MM.1S (cell line): Measurements from ENCODE around the gene FRA10AC1.
A peak's percentile ranks its signal among the peaks of the same experiment; 100 is the strongest.

Experiments used
- DNase-seq: peaks from one replicate; pipeline ENCODE4 v3.0.0-alpha.2; 2015
- H2AFZ ChIP-seq: fragments of 300-600 bp; sonication (generic); 2 replicates; pipeline ENCODE4 v1.6.0; 2016; ENCODE audit warnings: antibody characterized with exemption, low read length
- H3F3A ChIP-seq: fragments of 300-600 bp; sonication (generic); 2 replicates; pipeline ENCODE4 v1.6.1; 2016; ENCODE audit warnings: mild to moderate bottlenecking, antibody characterized with exemption, low read length, moderate library complexity, mixed read lengths; ENCODE audit not compliant: insufficient read depth
- H3K27ac ChIP-seq: fragments of 300-600 bp; sonication (generic); 2 replicates; pipeline ENCODE4 v1.5.1; 2016; ENCODE audit warnings: mild to moderate bottlenecking, low read length
- H3K27me3 ChIP-seq: fragments of 300-600 bp; sonication (generic); replicated peaks from 2 replicates; pipeline ENCODE4 v1.6.0; 2016; ENCODE audit warnings: low read length; ENCODE audit not compliant: insufficient read depth
- H3K36me3 ChIP-seq: fragments of 300-600 bp; sonication (generic); replicated peaks from 2 replicates; pipeline ENCODE4 v1.6.1; 2016; ENCODE audit warnings: mild to moderate bottlenecking, low read length, mixed read lengths; ENCODE audit not compliant: insufficient read depth
- H3K4me1 ChIP-seq: fragments of 300-600 bp; sonication (generic); 2 replicates; pipeline ENCODE4 v1.6.1; 2016; ENCODE audit warnings: low read length, mixed read lengths
- H3K4me2 ChIP-seq: fragments of 300-600 bp; sonication (generic); 2 replicates; pipeline ENCODE4 v1.6.0; 2016; ENCODE audit warnings: low read depth, low read length
- H3K4me3 ChIP-seq: fragments of 300-600 bp; sonication (generic); 2 replicates; pipeline ENCODE4 v1.5.1; 2016; ENCODE audit warnings: low read length, mixed read lengths
- H3K79me2 ChIP-seq: fragments of 300-600 bp; sonication (generic); 2 replicates; pipeline ENCODE4 v1.6.1; 2016; ENCODE audit warnings: mixed run types, low read length, mixed read lengths
- H3K9ac ChIP-seq: fragments of 300-600 bp; sonication (generic); 2 replicates; pipeline ENCODE4 v1.6.1; 2016; ENCODE audit warnings: low read length, mixed read lengths
- H3K9me2 ChIP-seq: fragments of 300-600 bp; sonication (generic); replicated peaks from 2 replicates; pipeline ENCODE4 v1.6.1; 2016; ENCODE audit warnings: mild to moderate bottlenecking, low read length, mixed read lengths; ENCODE audit not compliant: insufficient read depth
- H3K9me3 ChIP-seq: fragments of 300-600 bp; sonication (generic); replicated peaks from 2 replicates; pipeline ENCODE4 v1.6.1; 2016; ENCODE audit warnings: mild to moderate bottlenecking, low read length, mixed read lengths; ENCODE audit not compliant: insufficient read depth
- H4K20me1 ChIP-seq: fragments of 300-600 bp; sonication (generic); 2 replicates; pipeline ENCODE4 v1.6.1; 2016; ENCODE audit warnings: mild to moderate bottlenecking, low read length, moderate library complexity, mixed read lengths; ENCODE audit not compliant: insufficient read depth
- EZH2 ChIP-seq: fragments of 300-600 bp; sonication (generic); optimal IDR thresholded peaks from 2 replicates; pipeline ENCODE3; 2017; ENCODE audit warnings: low read depth, mild to moderate bottlenecking, antibody characterized with exemption, low read length, mixed read lengths
- EZH2phosphoT487 ChIP-seq: fragments of 300-600 bp; sonication (generic); IDR thresholded peaks from 2 replicates; pipeline ENCODE4 v1.6.1; 2018; ENCODE audit warnings: antibody characterized with exemption, low read length
- TF ChIP-seq, protein P1 (sequence below): fragments of 300-600 bp; sonication (generic); IDR thresholded peaks from 2 replicates; pipeline ENCODE4 v1.5.1; 2016; ENCODE audit warnings: antibody characterized with exemption, low read length, mixed read lengths

Gene FRA10AC1

DNA sequence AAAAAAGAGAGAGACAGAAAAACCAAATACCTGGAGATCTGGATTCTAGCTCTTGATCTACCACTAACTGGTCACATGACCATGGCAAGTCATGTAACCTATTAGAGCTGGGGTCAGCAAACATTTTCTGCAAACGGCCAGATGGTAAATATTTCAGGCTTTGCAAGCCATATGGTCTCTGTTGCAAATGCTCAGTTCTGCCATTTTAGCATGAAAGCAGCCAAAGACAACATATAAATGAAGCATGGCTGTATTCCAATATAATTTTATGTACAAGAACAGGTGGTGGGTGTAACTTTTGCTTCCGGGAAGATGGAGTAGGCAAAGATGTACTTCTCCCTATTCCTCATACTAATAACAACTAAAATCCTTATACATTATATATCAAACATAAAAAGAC, 6.7 kb downstream of the FRA10AC1 start:
- no peaks in the 10 kb centered on the region for H3F3A ChIP-seq
- no peaks in the 10 kb centered on the region for H3K9me3 ChIP-seq
- no peak for DNase-seq
- no peak overlapping the region for H2AFZ ChIP-seq
- H3K27me3 ChIP-seq = no peaks in the 10 kb centered on the region
- no peak for TF ChIP-seq EZH2
- no peak for TF ChIP-seq EZH2phosphoT487
- TF ChIP-seq, protein P1, sequence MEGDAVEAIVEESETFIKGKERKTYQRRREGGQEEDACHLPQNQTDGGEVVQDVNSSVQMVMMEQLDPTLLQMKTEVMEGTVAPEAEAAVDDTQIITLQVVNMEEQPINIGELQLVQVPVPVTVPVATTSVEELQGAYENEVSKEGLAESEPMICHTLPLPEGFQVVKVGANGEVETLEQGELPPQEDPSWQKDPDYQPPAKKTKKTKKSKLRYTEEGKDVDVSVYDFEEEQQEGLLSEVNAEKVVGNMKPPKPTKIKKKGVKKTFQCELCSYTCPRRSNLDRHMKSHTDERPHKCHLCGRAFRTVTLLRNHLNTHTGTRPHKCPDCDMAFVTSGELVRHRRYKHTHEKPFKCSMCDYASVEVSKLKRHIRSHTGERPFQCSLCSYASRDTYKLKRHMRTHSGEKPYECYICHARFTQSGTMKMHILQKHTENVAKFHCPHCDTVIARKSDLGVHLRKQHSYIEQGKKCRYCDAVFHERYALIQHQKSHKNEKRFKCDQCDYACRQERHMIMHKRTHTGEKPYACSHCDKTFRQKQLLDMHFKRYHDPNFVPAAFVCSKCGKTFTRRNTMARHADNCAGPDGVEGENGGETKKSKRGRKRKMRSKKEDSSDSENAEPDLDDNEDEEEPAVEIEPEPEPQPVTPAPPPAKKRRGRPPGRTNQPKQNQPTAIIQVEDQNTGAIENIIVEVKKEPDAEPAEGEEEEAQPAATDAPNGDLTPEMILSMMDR = no peak
- H3K36me3 ChIP-seq = peaks cover 8% of the 10 kb centered on the region; the same call in 1 of the 2 replicates
- no peaks in the 10 kb centered on the region for H3K4me1 ChIP-seq
- no peak overlapping the region for H3K4me2 ChIP-seq
- H3K4me3 ChIP-seq = no peak overlapping the region
- no peaks in the 10 kb centered on the region for H3K9me2 ChIP-seq
- no peak overlapping the region for H3K9ac ChIP-seq
- no peaks in the 10 kb centered on the region for H3K79me2 ChIP-seq
- no peak overlapping the region for H3K27ac ChIP-seq
- H4K20me1 ChIP-seq = no peaks in the 10 kb centered on the region

DNA sequence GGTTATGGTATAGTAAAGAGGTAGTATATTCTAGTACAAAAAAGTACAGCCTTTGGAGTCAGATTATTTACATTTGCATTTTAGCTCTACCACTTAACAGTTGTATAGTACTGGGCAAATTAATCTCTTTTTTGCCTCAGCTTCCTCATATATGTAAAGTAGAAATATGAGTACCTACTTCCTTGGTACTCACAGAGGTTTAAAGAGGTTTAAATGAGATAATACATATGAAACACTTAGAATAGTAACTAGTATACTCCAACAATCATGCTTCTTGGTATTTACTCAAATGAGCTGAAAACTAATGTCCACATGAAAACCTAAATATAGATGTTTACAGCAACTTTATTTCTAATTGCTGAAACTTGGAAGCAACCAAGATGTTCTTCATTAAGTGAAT, 14.7 kb downstream of the FRA10AC1 start:
- H3K79me2 ChIP-seq = no peaks in the 10 kb centered on the region
- H3F3A ChIP-seq = no peaks in the 10 kb centered on the region
- H2AFZ ChIP-seq = no peak overlapping the region
- H3K9me3 ChIP-seq = no peaks in the 10 kb centered on the region
- H3K36me3 ChIP-seq = no peaks in the 10 kb centered on the region
- TF ChIP-seq, protein P1 = no peak
- no peak for TF ChIP-seq EZH2
- TF ChIP-seq EZH2phosphoT487 = no peak
- no peak overlapping the region for H3K9ac ChIP-seq
- H3K4me2 ChIP-seq = no peak overlapping the region
- H3K9me2 ChIP-seq = no peaks in the 10 kb centered on the region
- H4K20me1 ChIP-seq = no peaks in the 10 kb centered on the region
- no peak overlapping the region for H3K4me3 ChIP-seq
- H3K27me3 ChIP-seq = no peaks in the 10 kb centered on the region
- no peaks in the 10 kb centered on the region for H3K4me1 ChIP-seq
- no peak for DNase-seq
- H3K27ac ChIP-seq = no peak overlapping the region

DNA sequence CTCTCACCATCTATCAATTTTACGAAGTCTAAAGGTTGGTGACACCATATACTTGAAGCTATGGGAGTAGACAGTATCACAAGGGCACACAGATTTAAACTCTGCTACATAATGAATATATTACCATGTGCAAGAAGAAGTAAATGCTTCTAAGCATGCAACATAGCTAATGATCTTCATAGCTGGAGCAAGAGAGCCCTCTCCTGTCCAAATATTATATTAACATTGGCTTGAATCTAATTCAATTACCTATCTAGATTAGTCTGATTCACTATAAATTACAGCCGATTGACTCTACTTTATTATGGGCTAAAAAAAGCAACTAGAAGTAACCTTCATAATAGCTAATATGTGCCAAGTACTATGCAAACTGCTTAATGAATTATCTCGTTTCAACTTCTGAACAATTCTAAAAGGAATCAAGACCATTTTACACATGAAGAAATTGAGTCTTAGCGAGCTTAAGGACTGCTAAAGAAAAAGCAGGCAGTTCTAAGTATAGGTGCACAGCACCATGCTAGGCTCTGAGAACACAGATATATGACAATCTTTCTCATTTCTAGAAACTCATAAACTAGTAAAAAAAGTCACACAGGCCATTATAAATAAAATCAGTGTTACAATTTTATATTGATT, 21.9 kb downstream of the FRA10AC1 start:
- Histone ChIP-seq H3K79me2 (no peaks in the 10 kb centered on the region), H3K9ac (no peak overlapping the region), H2AFZ (no peak overlapping the region), H3K4me2 (no peak overlapping the region), H4K20me1 (no peaks in the 10 kb centered on the region), H3K4me1 (no peaks in the 10 kb centered on the region), H3K36me3 (no peaks in the 10 kb centered on the region), H3F3A (no peaks in the 10 kb centered on the region), H3K9me2 (no peaks in the 10 kb centered on the region), H3K27ac (no peak overlapping the region), H3K27me3 (no peaks in the 10 kb centered on the region), H3K4me3 (no peak overlapping the region), H3K9me3 (no peaks in the 10 kb centered on the region)
- TF ChIP-seq, protein P1 = peak; percentile 39
- TF ChIP-seq EZH2phosphoT487 = no peak
- no peak for DNase-seq
